ENCODE results near the gene GSTT2. TPM values are rescaled to one million over a fixed set of nuclear protein-coding genes. Genes with fewer than 3 reads are reported as not detected.
"Not testable (repeated sequence)": the region's sequence is repeated elsewhere in the genome, so short reads cannot be mapped to it uniquely, and the experiment has no call there.

The GSTT2 gene
- total RNA-seq, 1 donor from 2014 or later: not detected

- H3K79me2 ChIP-seq (ENCODE audit: insufficient read depth, low read length); H3K4me2 ChIP-seq (ENCODE audit: low read length); H2AFZ ChIP-seq (ENCODE audit: low read depth, low read length); H3K4me1 ChIP-seq (ENCODE audit: insufficient read depth, low read length); H3K4me3 Mint-ChIP-seq (ENCODE audit: unreplicated experiment); FAIRE-seq; H3K27ac ChIP-seq (ENCODE audit: low read depth, low read length); H3K36me3 ChIP-seq (ENCODE audit: insufficient read depth, low read length); DNase-seq (ENCODE audit: low read depth); H3K36me3 Mint-ChIP-seq (ENCODE audit: low read depth, unreplicated experiment); H3K27me3 Mint-ChIP-seq (ENCODE audit: low read depth, unreplicated experiment); H3K4me1 Mint-ChIP-seq (ENCODE audit: low read depth, unreplicated experiment); H3K9me3 ChIP-seq (ENCODE audit: insufficient read depth, low read depth, low read length); H3K27ac Mint-ChIP-seq (ENCODE audit: unreplicated experiment); H3K9me3 Mint-ChIP-seq (ENCODE audit: unreplicated experiment); H4K20me1 ChIP-seq (ENCODE audit: insufficient read depth, low read length); H3K9ac ChIP-seq (ENCODE audit: low read length); H3K4me3 ChIP-seq (ENCODE audit: insufficient read depth, low read depth, low read length); H3K27me3 ChIP-seq (ENCODE audit: insufficient read depth, low read length): not testable (repeated sequence)
These were observed 633 bp downstream of the GSTT2 start for GRCh38 chr22:23980567-23980966.

- H3K9me3 Mint-ChIP-seq (ENCODE audit: unreplicated experiment): no peaks in the 10 kb centered on the region
- H3K36me3 Mint-ChIP-seq (ENCODE audit: low read depth, unreplicated experiment): no peaks in the 10 kb centered on the region
- H3K36me3 ChIP-seq (ENCODE audit: insufficient read depth, low read length): no peaks in the 10 kb centered on the region
- no peaks in the 10 kb centered on the region for H3K9me3 ChIP-seq (ENCODE audit: insufficient read depth, low read depth, low read length)
- no peaks in the 10 kb centered on the region for H3K79me2 ChIP-seq (ENCODE audit: insufficient read depth, low read length)
- H3K9ac ChIP-seq (ENCODE audit: low read length): no peak overlapping the region
- H3K4me3 ChIP-seq (ENCODE audit: insufficient read depth, low read depth, low read length): no peak overlapping the region
- DNase-seq (ENCODE audit: low read depth) (no peak), FAIRE-seq (no peak)
- no peaks in the 10 kb centered on the region for H4K20me1 ChIP-seq (ENCODE audit: insufficient read depth, low read length)
- H3K4me1 ChIP-seq (ENCODE audit: insufficient read depth, low read length): no peaks in the 10 kb centered on the region
- no peak overlapping the region for H3K27ac ChIP-seq (ENCODE audit: low read depth, low read length)
- no peak for TF ChIP-seq EZH2 (IDR thresholded peaks at IDR 0.05; ENCODE audit: insufficient read depth, low read length)
- TF ChIP-seq CTCF (IDR thresholded peaks at IDR 0.05; ENCODE audit: insufficient read depth, low read depth, low read length): no peak
- H3K4me2 ChIP-seq (ENCODE audit: low read length): no peak overlapping the region
- H3K27ac Mint-ChIP-seq (ENCODE audit: unreplicated experiment): no peak overlapping the region
- no peaks in the 10 kb centered on the region for H3K27me3 ChIP-seq (ENCODE audit: insufficient read depth, low read length)
- H3K4me1 Mint-ChIP-seq (ENCODE audit: low read depth, unreplicated experiment): no peaks in the 10 kb centered on the region
- H2AFZ ChIP-seq (ENCODE audit: low read depth, low read length): no peak overlapping the region
- H3K27me3 Mint-ChIP-seq (ENCODE audit: low read depth, unreplicated experiment): peaks cover 6% of the 10 kb centered on the region
- no peak overlapping the region for H3K4me3 Mint-ChIP-seq (ENCODE audit: unreplicated experiment)
These were observed 4.5 kb downstream of the GSTT2 start for GRCh38 chr22:23984430-23984829.

- not testable (repeated sequence) for H3K9me3 ChIP-seq (ENCODE audit: insufficient read depth, low read depth, low read length); H3K27ac ChIP-seq (ENCODE audit: low read depth, low read length); H3K27me3 ChIP-seq (ENCODE audit: insufficient read depth, low read length); H3K4me3 Mint-ChIP-seq (ENCODE audit: unreplicated experiment); H3K4me2 ChIP-seq (ENCODE audit: low read length); H3K79me2 ChIP-seq (ENCODE audit: insufficient read depth, low read length); H2AFZ ChIP-seq (ENCODE audit: low read depth, low read length); H3K36me3 ChIP-seq (ENCODE audit: insufficient read depth, low read length); H3K4me1 Mint-ChIP-seq (ENCODE audit: low read depth, unreplicated experiment); H3K36me3 Mint-ChIP-seq (ENCODE audit: low read depth, unreplicated experiment); H3K4me3 ChIP-seq (ENCODE audit: insufficient read depth, low read depth, low read length); H3K4me1 ChIP-seq (ENCODE audit: insufficient read depth, low read length); H4K20me1 ChIP-seq (ENCODE audit: insufficient read depth, low read length); H3K9ac ChIP-seq (ENCODE audit: low read length); H3K27ac Mint-ChIP-seq (ENCODE audit: unreplicated experiment); H3K9me3 Mint-ChIP-seq (ENCODE audit: unreplicated experiment); DNase-seq (ENCODE audit: low read depth); H3K27me3 Mint-ChIP-seq (ENCODE audit: low read depth, unreplicated experiment); FAIRE-seq
These were observed 6.2 kb downstream of the GSTT2 start for GRCh38 chr22:23986089-23986488.

- not testable (repeated sequence) for H3K79me2 ChIP-seq (ENCODE audit: insufficient read depth, low read length); H3K4me2 ChIP-seq (ENCODE audit: low read length); H3K27me3 Mint-ChIP-seq (ENCODE audit: low read depth, unreplicated experiment); H3K4me3 Mint-ChIP-seq (ENCODE audit: unreplicated experiment); H3K4me1 ChIP-seq (ENCODE audit: insufficient read depth, low read length); DNase-seq (ENCODE audit: low read depth); H3K9ac ChIP-seq (ENCODE audit: low read length); H3K27me3 ChIP-seq (ENCODE audit: insufficient read depth, low read length); H4K20me1 ChIP-seq (ENCODE audit: insufficient read depth, low read length); H3K36me3 Mint-ChIP-seq (ENCODE audit: low read depth, unreplicated experiment); H3K4me1 Mint-ChIP-seq (ENCODE audit: low read depth, unreplicated experiment); H3K27ac ChIP-seq (ENCODE audit: low read depth, low read length); H3K4me3 ChIP-seq (ENCODE audit: insufficient read depth, low read depth, low read length); H2AFZ ChIP-seq (ENCODE audit: low read depth, low read length); H3K27ac Mint-ChIP-seq (ENCODE audit: unreplicated experiment); H3K9me3 ChIP-seq (ENCODE audit: insufficient read depth, low read depth, low read length); H3K36me3 ChIP-seq (ENCODE audit: insufficient read depth, low read length); H3K9me3 Mint-ChIP-seq (ENCODE audit: unreplicated experiment)
- peak; percentile 45 for FAIRE-seq
These were observed 6.7 kb downstream of the GSTT2 start for GRCh38 chr22:23986538-23987178.

- H3K27ac Mint-ChIP-seq (ENCODE audit: unreplicated experiment); H3K9me3 Mint-ChIP-seq (ENCODE audit: unreplicated experiment); H3K36me3 ChIP-seq (ENCODE audit: insufficient read depth, low read length); H3K36me3 Mint-ChIP-seq (ENCODE audit: low read depth, unreplicated experiment); H4K20me1 ChIP-seq (ENCODE audit: insufficient read depth, low read length); H3K4me2 ChIP-seq (ENCODE audit: low read length); H3K4me3 Mint-ChIP-seq (ENCODE audit: unreplicated experiment); H3K27ac ChIP-seq (ENCODE audit: low read depth, low read length); FAIRE-seq; H3K9me3 ChIP-seq (ENCODE audit: insufficient read depth, low read depth, low read length); H3K9ac ChIP-seq (ENCODE audit: low read length); H3K79me2 ChIP-seq (ENCODE audit: insufficient read depth, low read length); H3K4me1 ChIP-seq (ENCODE audit: insufficient read depth, low read length); H3K4me3 ChIP-seq (ENCODE audit: insufficient read depth, low read depth, low read length); DNase-seq (ENCODE audit: low read depth); H3K4me1 Mint-ChIP-seq (ENCODE audit: low read depth, unreplicated experiment); H2AFZ ChIP-seq (ENCODE audit: low read depth, low read length); H3K27me3 Mint-ChIP-seq (ENCODE audit: low read depth, unreplicated experiment); H3K27me3 ChIP-seq (ENCODE audit: insufficient read depth, low read length): not testable (repeated sequence)
These were observed 9.8 kb downstream of the GSTT2 start for GRCh38 chr22:23989583-23990244.

All from astrocyte (in vitro differentiated cells and primary cell).